Activated T-cell treated with anti-CD3 and anti-CD28 coated beads, Interleukin-2, amount 50 U/mL, for 4 hours (primary cell): ENCODE measurements around the gene SORBS1. TPM values are rescaled to one million over a fixed set of nuclear protein-coding genes. Genes with fewer than 3 reads are reported as not detected.

Experiments
- ATAC-seq, 2 donors: fragments of 200-7000 bp; cut with Tn5 transposase; one replicate each; pipeline ENCODE4 v1.10.0; 2021
- DNase-seq: peaks from one replicate; pipeline ENCODE4 v3.0.0-alpha.2; 2020
- H3K27me3 Mint-ChIP-seq: one replicate; pipeline ENCODE4 v1.8.0; 2021; ENCODE audit warnings: low read depth, mixed read lengths
- H3K36me3 Mint-ChIP-seq: one replicate; pipeline ENCODE4 v1.8.0; 2022; ENCODE audit warnings: mixed read lengths; ENCODE audit not compliant: insufficient read depth
- H3K4me1 Mint-ChIP-seq: one replicate; pipeline ENCODE4 v1.8.0; 2021; ENCODE audit warnings: low read depth, mixed read lengths
- H3K4me3 Mint-ChIP-seq: one replicate; pipeline ENCODE4 v1.8.0; 2021; ENCODE audit warnings: mild to moderate bottlenecking, moderate library complexity, mixed read lengths
- H3K9me3 Mint-ChIP-seq: one replicate; pipeline ENCODE4 v1.8.0; 2021; ENCODE audit warnings: mixed read lengths
- total RNA-seq, 3 donors: library from RNA; stranded (reverse); gene quantifications; one replicate each; pipeline ENCODE4 v1.2.1, GENCODE V29; 2021

SORBS1 gene
- total RNA-seq, 3 donors from 2014 or later = 0.32 to 0.46 (median 0.38) TPM

GRCh38 chr10:95384011-95384704, 177.0 kb downstream of the SORBS1 start:
- DNase-seq (no peak), ATAC-seq (peak; percentile 54 to 58)
- Mint-ChIP-seq H3K36me3 (no peaks in the 10 kb centered on the region), H3K4me1 (peaks cover 3% of the 10 kb centered on the region), H3K9me3 (no peaks in the 10 kb centered on the region), H3K4me3 (no peak overlapping the region), H3K27me3 (peaks cover 2% of the 10 kb centered on the region)

GRCh38 chr10:95382596-95382995, 178.6 kb downstream of the SORBS1 start:
- no peaks in the 10 kb centered on the region for H3K9me3 Mint-ChIP-seq
- peaks cover 3% of the 10 kb centered on the region for H3K4me1 Mint-ChIP-seq
- DNase-seq = no peak
- peaks cover 2% of the 10 kb centered on the region for H3K27me3 Mint-ChIP-seq
- no peaks in the 10 kb centered on the region for H3K36me3 Mint-ChIP-seq
- no peak overlapping the region for H3K4me3 Mint-ChIP-seq
- ATAC-seq = no peak

- peaks cover 3% of the 10 kb centered on the region for H3K4me1 Mint-ChIP-seq
- no peak for DNase-seq
These were observed 179.0 kb downstream of the SORBS1 start for GRCh38 chr10:95382174-95382573.

GRCh38 chr10:95377950-95378349, 183.2 kb downstream of the SORBS1 start:
- ATAC-seq = no peak
- Mint-ChIP-seq H3K4me1 (peaks cover 3% of the 10 kb centered on the region), H3K27me3 (peaks cover 2% of the 10 kb centered on the region), H3K4me3 (no peak overlapping the region), H3K9me3 (peaks cover 5% of the 10 kb centered on the region), H3K36me3 (no peaks in the 10 kb centered on the region)
- DNase-seq = no peak

More at GRCh38 chr10:95382174-95382573, 179.0 kb downstream of the SORBS1 start:
- ATAC-seq = no peak
- no peak overlapping the region for H3K4me3 Mint-ChIP-seq
- H3K9me3 Mint-ChIP-seq = no peaks in the 10 kb centered on the region
- no peaks in the 10 kb centered on the region for H3K36me3 Mint-ChIP-seq
- peaks cover 2% of the 10 kb centered on the region for H3K27me3 Mint-ChIP-seq

- DNase-seq = no peak
- Mint-ChIP-seq H3K36me3 (no peaks in the 10 kb centered on the region), H3K27me3 (peaks cover 10% of the 10 kb centered on the region), H3K9me3 (peaks cover 5% of the 10 kb centered on the region), H3K4me3 (no peak overlapping the region), H3K4me1 (peaks cover 3% of the 10 kb centered on the region)
- ATAC-seq = no peak
These were observed 185.8 kb downstream of the SORBS1 start for GRCh38 chr10:95375418-95375817.

- H3K4me1 Mint-ChIP-seq = peaks cover 3% of the 10 kb centered on the region
- DNase-seq (peak; percentile 15), ATAC-seq (peak; percentile 63 to 72)
- H3K4me3 Mint-ChIP-seq = no peak overlapping the region
- H3K36me3 Mint-ChIP-seq = no peaks in the 10 kb centered on the region
- H3K9me3 Mint-ChIP-seq = peaks cover 5% of the 10 kb centered on the region
- peaks cover 14% of the 10 kb centered on the region for H3K27me3 Mint-ChIP-seq
These were observed 186.5 kb downstream of the SORBS1 start for GRCh38 chr10:95374597-95375209.

- H3K4me1 Mint-ChIP-seq = peaks cover 3% of the 10 kb centered on the region
- peaks cover 14% of the 10 kb centered on the region for H3K27me3 Mint-ChIP-seq
- ATAC-seq = no peak
- peaks cover 5% of the 10 kb centered on the region for H3K9me3 Mint-ChIP-seq
- DNase-seq = no peak
- no peak overlapping the region for H3K4me3 Mint-ChIP-seq
- H3K36me3 Mint-ChIP-seq = no peaks in the 10 kb centered on the region
These were observed 187.5 kb downstream of the SORBS1 start for GRCh38 chr10:95373660-95374059.

GRCh38 chr10:95364342-95364741, 196.8 kb downstream of the SORBS1 start:
- no peaks in the 10 kb centered on the region for H3K4me1 Mint-ChIP-seq
- H3K27me3 Mint-ChIP-seq = peaks cover 9% of the 10 kb centered on the region
- DNase-seq = no peak
- no peak overlapping the region for H3K4me3 Mint-ChIP-seq
- ATAC-seq = no peak
- H3K9me3 Mint-ChIP-seq = no peaks in the 10 kb centered on the region
- H3K36me3 Mint-ChIP-seq = no peaks in the 10 kb centered on the region

GRCh38 chr10:95363303-95363912, 197.8 kb downstream of the SORBS1 start:
- no peaks in the 10 kb centered on the region for H3K9me3 Mint-ChIP-seq
- no peak overlapping the region for H3K4me3 Mint-ChIP-seq
- no peaks in the 10 kb centered on the region for H3K36me3 Mint-ChIP-seq
- H3K27me3 Mint-ChIP-seq = peaks cover 9% of the 10 kb centered on the region
- ATAC-seq = peak in 1 of 2 donors; percentile 71
- no peaks in the 10 kb centered on the region for H3K4me1 Mint-ChIP-seq
- peak; percentile 10 for DNase-seq

- Mint-ChIP-seq H3K36me3 (no peaks in the 10 kb centered on the region), H3K4me1 (no peaks in the 10 kb centered on the region), H3K9me3 (no peaks in the 10 kb centered on the region), H3K27me3 (peaks cover 9% of the 10 kb centered on the region), H3K4me3 (no peak overlapping the region)
- no peak for DNase-seq
- ATAC-seq = no peak
These were observed 201.0 kb downstream of the SORBS1 start for GRCh38 chr10:95360122-95360714.

- DNase-seq (no peak), ATAC-seq (no peak)
- H3K4me3 Mint-ChIP-seq = no peak overlapping the region
- H3K27me3 Mint-ChIP-seq = peaks cover 9% of the 10 kb centered on the region
- H3K4me1 Mint-ChIP-seq = no peaks in the 10 kb centered on the region
- no peaks in the 10 kb centered on the region for H3K36me3 Mint-ChIP-seq
- H3K9me3 Mint-ChIP-seq = no peaks in the 10 kb centered on the region
These were observed 201.7 kb downstream of the SORBS1 start for GRCh38 chr10:95359466-95359865.

GRCh38 chr10:95356190-95356955, 204.8 kb downstream of the SORBS1 start:
- Mint-ChIP-seq H3K27me3 (no peaks in the 10 kb centered on the region), H3K4me3 (no peak overlapping the region), H3K9me3 (no peaks in the 10 kb centered on the region), H3K4me1 (no peaks in the 10 kb centered on the region), H3K36me3 (no peaks in the 10 kb centered on the region)
- ATAC-seq = no peak
- no peak for DNase-seq

GRCh38 chr10:95355301-95355700, 205.9 kb downstream of the SORBS1 start:
- H3K4me3 Mint-ChIP-seq = no peak overlapping the region
- no peaks in the 10 kb centered on the region for H3K4me1 Mint-ChIP-seq
- no peaks in the 10 kb centered on the region for H3K27me3 Mint-ChIP-seq
- ATAC-seq = no peak
- no peak for DNase-seq
- no peaks in the 10 kb centered on the region for H3K36me3 Mint-ChIP-seq
- no peaks in the 10 kb centered on the region for H3K9me3 Mint-ChIP-seq

GRCh38 chr10:95354110-95354509, 207.1 kb downstream of the SORBS1 start:
- no peaks in the 10 kb centered on the region for H3K9me3 Mint-ChIP-seq
- ATAC-seq = no peak
- no peak overlapping the region for H3K4me3 Mint-ChIP-seq
- H3K4me1 Mint-ChIP-seq = no peaks in the 10 kb centered on the region
- no peak for DNase-seq
- H3K27me3 Mint-ChIP-seq = no peaks in the 10 kb centered on the region
- no peaks in the 10 kb centered on the region for H3K36me3 Mint-ChIP-seq
